Astrocyte (in vitro differentiated cells and primary cell): ENCODE results near the gene BRF1. TPM values are rescaled to one million over a fixed set of nuclear protein-coding genes. Genes with fewer than 3 reads are reported as not detected.

Source experiments
- DNase-seq: peaks from one replicate; pipeline ENCODE4 v3.0.0-alpha.2; 2010; ENCODE audit warnings: low read depth
- FAIRE-seq: peaks from 2 replicates; lab custom pipeline; 2011; peaks lifted over from hg19 to GRCh38; lab: Jason Lieb, UNC
- H2AFZ ChIP-seq: 2 replicates; pipeline ENCODE4 v1.6.0; 2012; ENCODE audit warnings: low read depth, low read length, inconsistent platforms
- H3K27ac ChIP-seq: 2 replicates; pipeline ENCODE4 v1.5.1; 2011; ENCODE audit warnings: low read depth, low read length, inconsistent platforms
- H3K27me3 ChIP-seq: 2 replicates; pipeline ENCODE4 v1.6.0; 2011; ENCODE audit warnings: low read length, inconsistent platforms; ENCODE audit not compliant: insufficient read depth
- H3K36me3 ChIP-seq: 2 replicates; pipeline ENCODE4 v1.5.1; 2011; ENCODE audit warnings: low read length, inconsistent platforms; ENCODE audit not compliant: insufficient read depth
- H3K4me1 ChIP-seq: 2 replicates; pipeline ENCODE4 v1.5.1; 2011; ENCODE audit warnings: low read length, inconsistent platforms; ENCODE audit not compliant: insufficient read depth
- H3K4me2 ChIP-seq: 2 replicates; pipeline ENCODE4 v1.6.0; 2012; ENCODE audit warnings: low read length, inconsistent platforms
- H3K4me3 ChIP-seq: 2 replicates; pipeline ENCODE4 v1.5.1; 2011; ENCODE audit warnings: low read depth, mild to moderate bottlenecking, low read length, inconsistent platforms; ENCODE audit not compliant: insufficient read depth
- H3K79me2 ChIP-seq: 2 replicates; pipeline ENCODE4 v1.6.0; 2012; ENCODE audit warnings: mild to moderate bottlenecking, low read length, inconsistent platforms; ENCODE audit not compliant: insufficient read depth
- H3K9ac ChIP-seq: 2 replicates; pipeline ENCODE4 v1.6.0; 2012; ENCODE audit warnings: mild to moderate bottlenecking, low read length, inconsistent platforms
- H3K9me3 ChIP-seq: 2 replicates; pipeline ENCODE4 v1.5.1; 2012; ENCODE audit warnings: low read depth, mild to moderate bottlenecking, low read length, inconsistent platforms; ENCODE audit not compliant: insufficient read depth
- H4K20me1 ChIP-seq: 2 replicates; pipeline ENCODE4 v1.6.0; 2012; ENCODE audit warnings: low read length, inconsistent platforms; ENCODE audit not compliant: insufficient read depth
- H3K27ac Mint-ChIP-seq: one replicate; pipeline ENCODE4 v1.8.0; 2021; ENCODE audit warnings: mild to moderate bottlenecking, mixed read lengths; ENCODE audit not compliant: unreplicated experiment
- H3K27me3 Mint-ChIP-seq: one replicate; pipeline ENCODE4 v1.8.0; 2021; ENCODE audit warnings: low read depth, mixed read lengths; ENCODE audit not compliant: unreplicated experiment
- H3K36me3 Mint-ChIP-seq: one replicate; pipeline ENCODE4 v1.8.0; 2021; ENCODE audit warnings: low read depth, mixed read lengths; ENCODE audit not compliant: unreplicated experiment
- H3K4me1 Mint-ChIP-seq: one replicate; pipeline ENCODE4 v1.8.0; 2021; ENCODE audit warnings: low read depth, mixed read lengths; ENCODE audit not compliant: unreplicated experiment
- H3K4me3 Mint-ChIP-seq: one replicate; pipeline ENCODE4 v1.8.0; 2021; ENCODE audit warnings: mild to moderate bottlenecking, moderate library complexity, mixed read lengths; ENCODE audit not compliant: unreplicated experiment
- H3K9me3 Mint-ChIP-seq: one replicate; pipeline ENCODE4 v1.8.0; 2021; ENCODE audit warnings: mild to moderate bottlenecking, mixed read lengths; ENCODE audit not compliant: unreplicated experiment
- EZH2 ChIP-seq: IDR thresholded peaks from 2 replicates; pipeline ENCODE4 v1.6.1; 2012; ENCODE audit warnings: mild to moderate bottlenecking, low read length, inconsistent platforms; ENCODE audit not compliant: insufficient read depth
- total RNA-seq: library from RNA; stranded (reverse); gene quantifications from 2 replicates; pipeline ENCODE4 v1.2.1, GENCODE V29; 2021
- TF ChIP-seq, protein P1 (sequence below): IDR thresholded peaks from 2 replicates; pipeline ENCODE4 v1.5.1; 2011; ENCODE audit warnings: low read depth, mild to moderate bottlenecking, inconsistent platforms, low read length, moderate library complexity; ENCODE audit not compliant: insufficient read depth

Gene BRF1
- total RNA-seq, 1 donor from 2014 or later: 20.5 TPM

DNA sequence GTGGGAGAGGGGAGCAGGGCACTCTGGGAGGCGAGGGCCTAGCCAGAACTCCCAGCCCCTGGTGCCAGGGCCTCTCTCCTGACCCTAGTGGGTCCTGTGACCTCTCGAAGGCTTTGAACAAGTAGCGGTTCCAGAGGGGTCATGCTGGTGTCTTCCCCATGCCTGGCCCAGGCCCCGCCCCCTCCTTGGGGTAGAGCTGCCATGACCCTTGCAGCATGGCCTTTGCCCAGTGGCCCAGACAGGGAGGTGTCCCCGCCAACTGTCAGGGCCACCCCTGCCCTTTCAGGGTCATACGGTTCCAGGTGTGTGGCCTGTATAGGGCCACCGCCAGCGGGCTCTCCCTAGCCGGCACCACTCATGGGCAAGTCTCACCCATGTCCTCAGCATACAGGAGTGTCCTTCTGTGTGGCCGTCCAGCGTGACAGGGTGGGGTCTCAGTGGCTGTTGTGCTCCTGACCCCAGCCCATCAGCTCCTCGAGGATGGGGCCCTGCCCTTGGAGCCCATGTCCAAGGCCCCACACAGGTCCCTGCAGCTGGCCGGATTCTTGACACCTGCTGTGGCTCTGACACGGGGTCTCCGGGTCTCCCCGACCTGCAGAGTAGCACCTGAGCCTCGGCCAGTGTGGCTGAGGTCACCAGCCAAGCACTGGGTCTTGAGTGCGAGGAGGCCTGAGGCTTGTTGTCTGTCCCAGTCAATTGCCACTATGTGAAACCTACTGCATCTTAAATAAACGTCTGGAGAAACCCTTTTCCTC lies 48.3 kb upstream of the BRF1 start:
- peaks cover 6% of the 10 kb centered on the region for H3K36me3 Mint-ChIP-seq
- TF ChIP-seq, protein P1, sequence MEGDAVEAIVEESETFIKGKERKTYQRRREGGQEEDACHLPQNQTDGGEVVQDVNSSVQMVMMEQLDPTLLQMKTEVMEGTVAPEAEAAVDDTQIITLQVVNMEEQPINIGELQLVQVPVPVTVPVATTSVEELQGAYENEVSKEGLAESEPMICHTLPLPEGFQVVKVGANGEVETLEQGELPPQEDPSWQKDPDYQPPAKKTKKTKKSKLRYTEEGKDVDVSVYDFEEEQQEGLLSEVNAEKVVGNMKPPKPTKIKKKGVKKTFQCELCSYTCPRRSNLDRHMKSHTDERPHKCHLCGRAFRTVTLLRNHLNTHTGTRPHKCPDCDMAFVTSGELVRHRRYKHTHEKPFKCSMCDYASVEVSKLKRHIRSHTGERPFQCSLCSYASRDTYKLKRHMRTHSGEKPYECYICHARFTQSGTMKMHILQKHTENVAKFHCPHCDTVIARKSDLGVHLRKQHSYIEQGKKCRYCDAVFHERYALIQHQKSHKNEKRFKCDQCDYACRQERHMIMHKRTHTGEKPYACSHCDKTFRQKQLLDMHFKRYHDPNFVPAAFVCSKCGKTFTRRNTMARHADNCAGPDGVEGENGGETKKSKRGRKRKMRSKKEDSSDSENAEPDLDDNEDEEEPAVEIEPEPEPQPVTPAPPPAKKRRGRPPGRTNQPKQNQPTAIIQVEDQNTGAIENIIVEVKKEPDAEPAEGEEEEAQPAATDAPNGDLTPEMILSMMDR: no peak
- TF ChIP-seq EZH2: no peak
- no peaks in the 10 kb centered on the region for H3K4me1 ChIP-seq
- H3K27ac ChIP-seq: no peak overlapping the region
- H3K4me2 ChIP-seq: no peak overlapping the region
- no peaks in the 10 kb centered on the region for H3K27me3 ChIP-seq
- no peaks in the 10 kb centered on the region for H3K27me3 Mint-ChIP-seq
- H3K27ac Mint-ChIP-seq: no peak overlapping the region
- peaks cover 7% of the 10 kb centered on the region for H3K9me3 Mint-ChIP-seq
- H4K20me1 ChIP-seq: peaks cover 45% of the 10 kb centered on the region
- H3K36me3 ChIP-seq: no peaks in the 10 kb centered on the region
- no peaks in the 10 kb centered on the region for H3K9me3 ChIP-seq
- H3K4me1 Mint-ChIP-seq: peaks cover 4% of the 10 kb centered on the region
- peaks cover 2% of the 10 kb centered on the region for H3K79me2 ChIP-seq
- FAIRE-seq (no peak), DNase-seq (no peak)
- no peak overlapping the region for H3K4me3 ChIP-seq
- no peak overlapping the region for H3K4me3 Mint-ChIP-seq
- H2AFZ ChIP-seq: no peak overlapping the region
- no peak overlapping the region for H3K9ac ChIP-seq

DNA sequence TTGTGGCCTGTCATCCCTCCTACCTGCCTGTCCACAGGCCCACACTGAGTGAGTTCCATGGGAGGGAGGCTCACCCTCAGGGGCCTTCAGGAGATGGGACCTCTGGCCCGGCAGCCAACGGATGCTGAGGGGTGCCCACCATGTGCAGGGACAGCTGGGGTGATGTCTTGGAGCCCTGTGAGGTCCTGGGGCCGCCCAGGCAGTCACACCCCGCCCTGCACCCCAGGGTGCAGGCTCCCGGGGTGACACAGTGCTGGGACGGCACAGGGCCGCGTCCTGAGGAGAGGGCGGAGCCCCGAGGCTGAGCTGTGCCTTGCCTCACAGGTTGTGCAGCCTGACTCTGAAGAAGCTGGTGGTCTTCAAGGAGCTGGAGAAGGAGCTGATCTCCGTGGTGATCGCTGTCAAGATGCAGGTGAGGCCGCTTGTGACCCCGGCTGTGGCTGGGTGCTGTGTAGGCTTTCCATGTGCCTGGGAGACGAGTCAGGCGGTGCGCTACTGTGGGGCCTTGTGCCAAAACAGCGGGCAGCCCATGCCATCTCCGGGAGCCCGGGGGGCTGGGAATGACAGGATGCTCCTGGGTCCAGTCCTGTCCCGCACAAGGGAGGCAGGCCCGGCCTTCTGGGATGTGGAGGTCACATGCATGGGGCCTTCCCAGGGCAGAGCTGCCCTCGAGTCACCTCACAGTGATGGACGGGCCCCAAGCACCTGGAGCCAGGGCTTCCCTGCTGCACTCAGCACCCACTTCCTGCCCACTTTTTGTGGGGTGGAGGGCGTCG lies 47.6 kb upstream of the BRF1 start:
- Histone ChIP-seq H3K79me2 (peaks cover 3% of the 10 kb centered on the region), H3K4me1 (no peaks in the 10 kb centered on the region), H4K20me1 (peaks cover 47% of the 10 kb centered on the region), H3K4me2 (no peak overlapping the region), H3K4me3 (no peak overlapping the region), H3K27me3 (no peaks in the 10 kb centered on the region), H3K27ac (no peak overlapping the region), H3K9ac (no peak overlapping the region), H3K9me3 (no peaks in the 10 kb centered on the region), H3K36me3 (no peaks in the 10 kb centered on the region), H2AFZ (no peak overlapping the region)
- Mint-ChIP-seq H3K9me3 (peaks cover 7% of the 10 kb centered on the region), H3K4me1 (peaks cover 7% of the 10 kb centered on the region), H3K27me3 (no peaks in the 10 kb centered on the region), H3K4me3 (no peak overlapping the region), H3K27ac (no peak overlapping the region), H3K36me3 (peaks cover 6% of the 10 kb centered on the region)
- TF ChIP-seq, protein P1: no peak
- TF ChIP-seq EZH2: no peak
- DNase-seq (no peak), FAIRE-seq (no peak)
